Activated CD8-positive, alpha-beta T cell treated with anti-CD3 and anti-CD28 coated beads, Interleukin-2, amount 10 ng/mL, durations not matched to agents 7 days and 5 days (primary cell): ENCODE measurements around the gene ANXA4. TPM values are rescaled to one million over a fixed set of nuclear protein-coding genes. Genes with fewer than 3 reads are reported as not detected.

Experiments used
- ATAC-seq: fragments of 150-1000 bp; cut with Tn5 transposase; one replicate; pipeline ENCODE4 v1.10.0; 2021; ENCODE audit warnings: moderate library complexity
- CTCF ChIA-PET: fragments of 350-600 bp; sonication (Branson Sonifier 250); formaldehyde crosslinking; loops from one replicate; lab custom pipeline; 2021; ENCODE audit warnings: antibody characterized with exemption; lab: Charles Lee
- POLR2A ChIA-PET: fragments of 350-600 bp; sonication (Branson Sonifier 250); formaldehyde crosslinking; loops from one replicate; lab custom pipeline; 2021; ENCODE audit warnings: antibody characterized with exemption; lab: Charles Lee
- DNase-seq: peaks from one replicate; pipeline ENCODE4 v3.0.0-alpha.2; 2020
- H3K27ac Mint-ChIP-seq: one replicate; pipeline ENCODE4 v1.8.0; 2021; ENCODE audit warnings: mild to moderate bottlenecking, mixed read lengths
- H3K27me3 Mint-ChIP-seq: one replicate; pipeline ENCODE4 v1.8.0; 2021; ENCODE audit warnings: low read depth, mixed read lengths
- H3K36me3 Mint-ChIP-seq: one replicate; pipeline ENCODE4 v1.8.0; 2021; ENCODE audit warnings: low read depth, mixed read lengths
- H3K4me1 Mint-ChIP-seq: one replicate; pipeline ENCODE4 v1.8.0; 2021; ENCODE audit warnings: low read depth, mixed read lengths
- H3K4me3 Mint-ChIP-seq: one replicate; pipeline ENCODE4 v1.8.0; 2021; ENCODE audit warnings: mild to moderate bottlenecking, mixed read lengths
- H3K9me3 Mint-ChIP-seq: one replicate; pipeline ENCODE4 v1.8.0; 2022; ENCODE audit warnings: mixed read lengths; ENCODE audit not compliant: insufficient read depth
- total RNA-seq, 2 experiments: library from RNA; stranded (reverse); gene quantifications; one replicate each; pipeline ENCODE4 v1.2.3, GENCODE V29; 2021

The ANXA4 gene
- total RNA-seq, result 10 to 100 TPM; 53.5 to 59.5 TPM

DNA sequence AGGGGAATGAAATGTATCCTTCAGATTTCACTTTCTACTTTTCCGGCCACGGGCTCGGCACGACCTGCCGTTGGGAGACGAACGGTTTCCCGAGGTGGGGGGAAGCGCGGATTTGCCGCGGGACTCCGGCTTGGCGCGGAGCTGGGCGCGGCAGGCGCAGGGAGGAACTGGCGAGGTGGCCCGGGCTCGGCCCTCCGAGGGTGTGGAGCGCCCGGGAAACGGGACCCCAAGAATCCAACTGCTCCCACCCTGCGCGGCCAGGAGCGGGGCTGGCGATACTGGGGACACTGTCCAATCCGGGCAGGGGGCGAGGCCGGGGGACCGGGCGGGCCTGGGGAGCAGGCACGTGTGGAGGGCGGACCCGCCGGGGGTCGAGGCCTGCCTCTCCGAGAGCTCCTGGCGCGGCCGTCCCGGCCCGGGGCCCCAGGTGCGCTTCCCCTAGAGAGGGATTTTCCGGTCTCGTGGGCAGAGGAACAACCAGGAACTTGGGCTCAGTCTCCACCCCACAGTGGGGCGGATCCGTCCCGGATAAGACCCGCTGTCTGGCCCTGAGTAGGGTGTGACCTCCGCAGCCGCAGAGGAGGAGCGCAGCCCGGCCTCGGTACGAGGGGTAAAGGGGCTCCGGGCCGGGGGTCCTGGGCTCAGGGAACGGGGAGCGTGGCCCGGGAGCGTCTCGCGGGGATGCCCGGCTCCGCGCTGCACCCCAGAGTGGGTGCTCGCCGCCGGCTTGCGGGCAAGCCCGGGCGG, at the start of gene ANXA4:
Gene ANXA4 (plus strand): TSS at position 560 of the 747 bp plus-strand sequence. CDS start 39,432 bp downstream, outside the sequence.
- Mint-ChIP-seq H3K4me1 (peaks cover 19% of the 10 kb centered on the region), H3K4me3 (peak within 1 kb of the TSS; percentile 80), H3K9me3 (no peaks in the 10 kb centered on the region), H3K36me3 (no peaks in the 10 kb centered on the region), H3K27ac (peak within 1 kb of the TSS; percentile 85), H3K27me3 (peaks cover 13% of the 10 kb centered on the region)
- DNase-seq (peak; percentile 68), ATAC-seq (peak; percentile 95)
- CTCF ChIA-PET, result interaction anchor here (0.7 to 7.6 kb wide), 10 partner anchors 10 to 305 kb away, joined by 3 to 58 read pairs (median 3); partner anchors contain the start of gene NFU1
- POLR2A ChIA-PET, result interaction anchor here (1.2 kb wide), 1 partner anchor 304 kb away, joined by 4 read pairs; the partner anchor contains the start of gene NFU1

- no peak for ATAC-seq
- Mint-ChIP-seq H3K27ac (no peak overlapping the region), H3K36me3 (peaks cover 4% of the 10 kb centered on the region), H3K9me3 (peaks cover 6% of the 10 kb centered on the region), H3K27me3 (no peaks in the 10 kb centered on the region), H3K4me1 (peaks cover 76% of the 10 kb centered on the region), H3K4me3 (no peak overlapping the region)
- ChIA-PET POLR2A (interaction anchor here (1.7 to 2.1 kb wide), 2 partner anchors 9 to 42 kb away, joined by 3 to 10 read pairs; no protein-coding TSS in a partner anchor), CTCF (interaction anchor here (1.1 to 2.2 kb wide), 3 partner anchors 22 to 126 kb away, joined by 3 to 12 read pairs (median 6); partner anchors contain the start of gene AAK1)
- DNase-seq, result no peak
Measured at GRCh38 chr2:69692424-69692823, 49.5 kb upstream of the ANXA4 start.

GRCh38 chr2:69693059-69693774, 48.7 kb upstream of the ANXA4 start:
- peaks cover 6% of the 10 kb centered on the region for H3K9me3 Mint-ChIP-seq
- ATAC-seq (peak; percentile 66), DNase-seq (peak; percentile 43)
- POLR2A ChIA-PET, result interaction anchor here (0.5 to 2.1 kb wide), 6 partner anchors 10 to 341 kb away, joined by 3 to 10 read pairs (median 4); partner anchors contain the start of gene AAK1
- H3K4me3 Mint-ChIP-seq, result peak overlapping the region; percentile 64
- H3K27me3 Mint-ChIP-seq, result no peaks in the 10 kb centered on the region
- CTCF ChIA-PET, result interaction anchor here (1.1 to 1.6 kb wide), 3 partner anchors 21 to 49 kb away, joined by 3 to 12 read pairs (median 9); partner anchors contain the start of gene AAK1
- peaks cover 4% of the 10 kb centered on the region for H3K36me3 Mint-ChIP-seq
- peaks cover 77% of the 10 kb centered on the region for H3K4me1 Mint-ChIP-seq
- H3K27ac Mint-ChIP-seq, result peak overlapping the region; percentile 91

DNA sequence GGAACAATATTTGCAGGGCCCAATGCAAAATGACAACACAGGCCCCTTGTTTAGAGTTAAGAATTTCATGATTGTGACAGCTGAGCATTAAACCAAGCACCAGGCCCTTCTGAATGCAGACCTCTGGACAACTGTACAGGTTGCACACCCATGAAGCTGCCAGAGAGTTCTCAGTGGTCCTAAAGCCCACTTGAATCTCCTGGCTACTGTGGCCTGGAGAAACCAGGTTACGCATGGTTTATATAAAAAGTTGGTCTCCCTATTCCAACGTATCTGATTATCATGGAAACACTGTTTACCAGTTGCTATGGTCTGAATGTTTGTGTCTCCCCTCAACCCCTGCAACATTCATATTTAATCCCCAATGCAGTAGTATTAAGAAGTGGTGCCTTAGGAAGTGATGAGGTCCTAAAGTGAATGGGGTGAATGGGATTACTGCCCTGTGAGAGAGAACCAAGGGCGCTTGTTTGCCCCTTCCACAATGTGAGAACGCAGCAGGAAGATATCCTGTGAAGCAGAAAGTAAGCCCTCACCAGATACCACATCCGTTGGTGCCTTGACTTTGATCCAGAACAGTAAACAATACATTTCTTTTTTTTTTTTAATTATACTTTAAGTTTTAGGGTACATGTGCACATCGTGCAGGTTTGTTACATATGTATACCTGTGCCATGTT, 48.0 kb upstream of the ANXA4 start:
- peak overlapping the region; percentile 91 for H3K27ac Mint-ChIP-seq
- no peaks in the 10 kb centered on the region for H3K27me3 Mint-ChIP-seq
- peaks cover 4% of the 10 kb centered on the region for H3K36me3 Mint-ChIP-seq
- peaks cover 78% of the 10 kb centered on the region for H3K4me1 Mint-ChIP-seq
- ChIA-PET POLR2A (interaction anchor here (0.5 to 2.1 kb wide), 5 partner anchors 10 to 341 kb away, joined by 3 to 10 read pairs (median 4); partner anchors contain the start of gene AAK1), CTCF (interaction anchor here (1.1 to 1.6 kb wide), 3 partner anchors 21 to 49 kb away, joined by 3 to 12 read pairs (median 9); partner anchors contain the start of gene AAK1)
- peaks cover 3% of the 10 kb centered on the region for H3K9me3 Mint-ChIP-seq
- H3K4me3 Mint-ChIP-seq, result peak overlapping the region; percentile 64
- ATAC-seq (peak; percentile 77), DNase-seq (peak; percentile 83)

GRCh38 chr2:69694894-69695849, 46.8 kb upstream of the ANXA4 start:
- POLR2A ChIA-PET, result interaction anchor here (0.6 to 1.4 kb wide), 4 partner anchors 18 to 607 kb away, joined by 3 to 5 read pairs (median 4); no protein-coding TSS in a partner anchor
- DNase-seq (no peak), ATAC-seq (no peak)
- Mint-ChIP-seq H3K4me1 (peaks cover 71% of the 10 kb centered on the region), H3K4me3 (no peak overlapping the region), H3K27me3 (no peaks in the 10 kb centered on the region), H3K27ac (no peak overlapping the region), H3K36me3 (peaks cover 4% of the 10 kb centered on the region), H3K9me3 (no peaks in the 10 kb centered on the region)
- CTCF ChIA-PET, result interaction anchor here (0.6 to 3.7 kb wide), 4 partner anchors 11 to 130 kb away, joined by 3 to 19 read pairs (median 3); no protein-coding TSS in a partner anchor

DNA sequence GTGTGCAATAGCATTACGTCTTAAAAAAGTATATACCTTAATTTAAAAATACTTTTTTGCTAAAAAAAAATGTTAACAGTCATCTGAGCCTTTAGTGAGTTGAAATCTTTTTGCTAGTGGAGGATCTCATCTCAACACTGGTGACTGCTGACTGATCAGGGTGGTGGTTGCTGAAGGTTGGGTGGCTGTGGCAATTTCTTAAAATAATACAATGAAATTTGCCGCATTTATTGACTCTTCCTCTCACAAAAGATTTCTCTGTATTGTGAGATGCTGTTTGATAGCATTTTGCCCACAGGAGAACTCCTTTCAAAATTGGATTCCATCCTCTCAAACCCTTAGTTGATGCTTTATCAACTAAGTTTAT, 46.1 kb upstream of the ANXA4 start:
- Mint-ChIP-seq H3K4me3 (no peak overlapping the region), H3K4me1 (peaks cover 64% of the 10 kb centered on the region), H3K9me3 (no peaks in the 10 kb centered on the region), H3K27me3 (peaks cover 3% of the 10 kb centered on the region), H3K27ac (no peak overlapping the region), H3K36me3 (no peaks in the 10 kb centered on the region)
- POLR2A ChIA-PET, result interaction anchor here (1.1 to 1.4 kb wide), 2 partner anchors 17 to 51 kb away, joined by 3 to 5 read pairs; no protein-coding TSS in a partner anchor
- ATAC-seq (no peak), DNase-seq (no peak)
- CTCF ChIA-PET, result interaction anchor here (0.6 to 3.7 kb wide), 5 partner anchors 11 to 131 kb away, joined by 3 to 19 read pairs (median 3); no protein-coding TSS in a partner anchor

DNA sequence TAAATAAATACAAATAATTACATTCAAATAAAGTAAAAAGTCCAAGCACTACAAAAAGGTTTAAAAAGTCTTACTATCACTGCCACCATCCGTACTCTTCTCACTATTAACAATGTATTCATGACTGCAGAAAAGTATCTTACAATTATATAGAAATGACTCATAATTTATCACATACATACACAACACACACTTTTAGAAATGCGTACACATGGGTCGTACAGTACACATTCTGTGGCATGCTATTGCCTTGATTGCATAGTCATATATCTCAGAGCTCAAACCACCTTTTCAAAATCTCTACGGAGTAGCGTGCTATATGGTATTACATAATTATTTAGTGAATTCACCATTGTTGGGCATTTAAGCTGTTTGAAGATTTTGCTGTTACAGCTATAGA, 41.6 kb upstream of the ANXA4 start:
- Mint-ChIP-seq H3K4me3 (no peak overlapping the region), H3K36me3 (no peaks in the 10 kb centered on the region), H3K9me3 (no peaks in the 10 kb centered on the region), H3K4me1 (peaks cover 24% of the 10 kb centered on the region), H3K27ac (no peak overlapping the region), H3K27me3 (peaks cover 3% of the 10 kb centered on the region)
- ATAC-seq, result no peak
- CTCF ChIA-PET, result no interaction called here
- POLR2A ChIA-PET, result no interaction called here
- DNase-seq, result no peak

GRCh38 chr2:69701100-69701945, 40.6 kb upstream of the ANXA4 start:
- Mint-ChIP-seq H3K4me1 (peaks cover 16% of the 10 kb centered on the region), H3K27ac (no peak overlapping the region), H3K27me3 (peaks cover 3% of the 10 kb centered on the region), H3K4me3 (no peak overlapping the region), H3K36me3 (no peaks in the 10 kb centered on the region), H3K9me3 (no peaks in the 10 kb centered on the region)
- ChIA-PET POLR2A (no interaction called here), CTCF (no interaction called here)
- ATAC-seq (no peak), DNase-seq (no peak)

DNA sequence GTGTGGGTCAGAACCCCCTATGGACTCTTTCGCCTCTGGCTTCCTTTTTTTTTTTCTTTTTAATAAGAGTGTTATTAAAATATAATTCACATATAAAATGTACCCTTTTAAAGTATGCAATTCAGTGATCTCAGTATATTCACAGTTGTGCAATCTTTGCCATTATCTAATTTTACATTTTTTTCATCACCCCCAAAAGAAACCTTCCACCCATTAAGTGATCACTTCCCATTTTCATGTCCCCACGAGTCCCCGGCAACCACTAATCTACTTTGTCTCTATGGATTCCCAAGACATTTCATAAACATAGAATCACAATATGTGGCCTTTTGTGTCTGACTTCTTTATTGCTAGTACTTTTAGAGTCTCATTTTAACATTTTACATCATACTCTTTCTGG, 38.7 kb upstream of the ANXA4 start:
- no peak for ATAC-seq
- POLR2A ChIA-PET, result no interaction called here

More for the DNA sequence above, 38.7 kb upstream of the ANXA4 start:
- H3K27ac Mint-ChIP-seq, result no peak overlapping the region
- no peak overlapping the region for H3K4me3 Mint-ChIP-seq
- H3K36me3 Mint-ChIP-seq, result no peaks in the 10 kb centered on the region
- CTCF ChIA-PET, result no interaction called here
- H3K4me1 Mint-ChIP-seq, result peaks cover 10% of the 10 kb centered on the region
- H3K9me3 Mint-ChIP-seq, result no peaks in the 10 kb centered on the region
- no peak for DNase-seq
- peaks cover 3% of the 10 kb centered on the region for H3K27me3 Mint-ChIP-seq
